SU-DHL-6 (cell line): ENCODE data around the gene NFE2L3.
"Not testable (repeated sequence)": the region's sequence is repeated elsewhere in the genome, so short reads cannot be mapped to it uniquely, and the experiment has no call there.

Experiments used
- CTCF ChIP-seq: fragments of 200-600 bp; sonication (generic); IDR thresholded peaks from one replicate; pipeline ENCODE4 v1.5.1; 2017; ENCODE audit warnings: antibody characterized with exemption, mild to moderate bottlenecking, low read length, moderate library complexity; ENCODE audit not compliant: insufficient read depth, poor library complexity, severe bottlenecking
- EZH2phosphoT487 ChIP-seq: fragments of 200-600 bp; sonication (generic), shearing (Covaris generic); conservative IDR thresholded peaks from 2 replicates; pipeline ENCODE4 v1.6.1; 2018; ENCODE audit warnings: mild to moderate bottlenecking, antibody characterized with exemption, low read length, moderate library complexity, mixed read lengths

GRCh38 chr7:26152782-26153240 lies 813 bp downstream of the NFE2L3 start:
- not testable (repeated sequence) for TF ChIP-seq CTCF
- TF ChIP-seq EZH2phosphoT487 = 0 out of 2 replicates have a peak, but pooled peaks have one; percentile 74
